Keratinocyte (primary cell): ENCODE data around the gene PRM1. TPM values are rescaled to one million over a fixed set of nuclear protein-coding genes. Genes with fewer than 3 reads are reported as not detected.

Source experiments
- DNase-seq: peaks from one replicate; pipeline ENCODE4 v3.0.0-alpha.2; 2011; ENCODE audit warnings: low read depth, missing footprints, low spot score
- FAIRE-seq: peaks from 2 replicates; lab custom pipeline; 2011; peaks lifted over from hg19 to GRCh38; lab: Jason Lieb, UNC
- H2AFZ ChIP-seq: 2 replicates; pipeline ENCODE4 v1.6.0; 2012; ENCODE audit warnings: low read length, control low read depth, inconsistent platforms; ENCODE audit not compliant: control insufficient read depth
- H3K27ac ChIP-seq: 2 replicates; pipeline ENCODE4 v1.5.1; 2011; ENCODE audit warnings: low read length; ENCODE audit not compliant: control insufficient read depth, insufficient read depth
- H3K27me3 ChIP-seq: 3 replicates; pipeline ENCODE4 v1.6.0; 2011; ENCODE audit warnings: low read length; ENCODE audit not compliant: control insufficient read depth, insufficient read depth; ENCODE audit errors: extremely low read depth
- H3K36me3 ChIP-seq, 2 experiments: 2 replicates in 1 of 2; 3 replicates in 1 of 2; pipeline ENCODE4 v1.5.1; 2011; ENCODE audit warnings: low read length in 2 of 2, mild to moderate bottlenecking in 1 of 2; ENCODE audit not compliant: control insufficient read depth in 2 of 2, insufficient read depth in 2 of 2; ENCODE audit errors: extremely low read depth in 1 of 2
- H3K4me1 ChIP-seq: 3 replicates; pipeline ENCODE4 v1.5.1; 2011; ENCODE audit warnings: low read length; ENCODE audit not compliant: control insufficient read depth, insufficient read depth; ENCODE audit errors: extremely low read depth
- H3K4me2 ChIP-seq: 3 replicates; pipeline ENCODE4 v1.6.0; 2011; ENCODE audit warnings: low read depth, low read length; ENCODE audit not compliant: control insufficient read depth, insufficient read depth; ENCODE audit errors: extremely low read depth
- H3K4me3 ChIP-seq, 3 experiments: fragments of 200-600 bp in 1 of 3; sonication (generic) in 1 of 3; 2 replicates in 2 of 3; 3 replicates in 1 of 3; pipeline ENCODE4 v1.5.1; 2011 to 2016; ENCODE audit warnings: low read length in 3 of 3, mild to moderate bottlenecking in 3 of 3, control low read depth in 2 of 3, inconsistent platforms in 1 of 3, low read depth in 1 of 3, mixed read lengths in 1 of 3, mixed run types in 1 of 3, moderate library complexity in 1 of 3; ENCODE audit not compliant: control insufficient read depth in 2 of 3, insufficient read depth in 2 of 3; ENCODE audit errors: extremely low read depth in 1 of 3
- H3K79me2 ChIP-seq: 2 replicates; pipeline ENCODE4 v1.6.0; 2012; ENCODE audit warnings: low read length; ENCODE audit not compliant: control insufficient read depth, insufficient read depth
- H3K9ac ChIP-seq: 3 replicates; pipeline ENCODE4 v1.6.0; 2011; ENCODE audit warnings: low read length; ENCODE audit not compliant: control insufficient read depth, insufficient read depth; ENCODE audit errors: extremely low read depth
- H3K9me1 ChIP-seq: 3 replicates; pipeline ENCODE4 v1.6.0; 2011; ENCODE audit warnings: low read length; ENCODE audit not compliant: control insufficient read depth, insufficient read depth; ENCODE audit errors: extremely low read depth
- H3K9me3 ChIP-seq: 2 replicates; pipeline ENCODE4 v1.5.1; 2012; ENCODE audit warnings: low read depth, low read length; ENCODE audit not compliant: control insufficient read depth
- H4K20me1 ChIP-seq: 3 replicates; pipeline ENCODE4 v1.6.0; 2011; ENCODE audit warnings: low read length; ENCODE audit not compliant: control insufficient read depth, insufficient read depth; ENCODE audit errors: extremely low read depth
- EZH2 ChIP-seq: IDR thresholded peaks from one replicate; pipeline ENCODE4 v1.6.1; 2012; ENCODE audit warnings: inconsistent platforms, mild to moderate bottlenecking, low read length, moderate library complexity
- dilution Hi-C: fragments of 300-500 bp; cut with MboI; formaldehyde crosslinking; loops from one replicate; pipeline ENCODE4 v1.7.0; 2020; ENCODE audit warnings: low sequenced_read_pairs; ENCODE audit not compliant: extremely low pct_ligation_motif_present
- polyA plus RNA-seq, 5 experiments: library from polyadenylated mRNA; depleted of rRNA in 3 of 5; stranded (reverse) in 3 of 5; stranded (forward) in 1 of 5; unstranded in 1 of 5; fragments of >200 nt; gene quantifications; 1 replicate in 1 of 5; 2 replicates in 3 of 5; 3 replicates in 1 of 5; pipeline versions ENCODE4 v1.2.1 to v1.2.3, GENCODE V29; 2011 to 2012; ENCODE audit warnings: missing spikeins in 2 of 5, low read depth in 1 of 5, low replicate concordance in 1 of 5
- TF ChIP-seq, protein P1 (sequence below), 3 experiments: IDR thresholded peaks in 1 of 3; conservative IDR thresholded peaks in 1 of 3; optimal IDR thresholded peaks in 1 of 3; 2 replicates in 2 of 3; 3 replicates in 1 of 3; pipeline versions ENCODE3 to v1.5.1; 2011; ENCODE audit warnings: low read length in 3 of 3, mild to moderate bottlenecking in 3 of 3, moderate library complexity in 2 of 3, control low read depth in 1 of 3, inconsistent platforms in 1 of 3; ENCODE audit not compliant: insufficient read depth in 2 of 3; ENCODE audit errors: extremely low read depth in 1 of 3

Gene PRM1
- polyA plus RNA-seq, 1 donor (not counting 4 experiments of a cell fraction or from before 2014, with no cell fraction given): not detected

DNA sequence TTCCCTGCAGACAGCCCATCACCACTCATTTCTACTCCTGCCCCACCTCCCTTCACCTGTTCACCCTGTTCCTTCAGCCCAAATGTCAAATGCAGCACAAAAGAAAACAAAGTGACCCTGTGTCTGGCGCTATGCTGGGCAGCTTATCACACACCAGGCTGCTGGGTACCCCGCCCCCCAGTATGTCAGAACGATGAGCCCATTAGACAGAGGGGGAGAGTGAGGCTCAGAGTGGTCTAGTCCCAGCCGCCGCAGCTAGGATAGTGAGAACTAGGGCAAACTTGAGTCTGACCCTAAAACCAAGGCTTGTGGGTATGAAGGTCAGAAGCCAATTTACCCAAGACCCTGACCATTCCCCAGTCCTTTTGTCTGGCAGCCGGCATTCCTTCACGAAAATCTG is 16.0 kb downstream of the PRM1 start:
- Histone ChIP-seq H3K9me1 (no peaks in the 10 kb centered on the region), H3K9me3 (no peaks in the 10 kb centered on the region), H3K9ac (no peak overlapping the region), H3K79me2 (no peaks in the 10 kb centered on the region), H3K36me3 (no peaks in the 10 kb centered on the region), H3K27ac (no peak overlapping the region), H2AFZ (no peak overlapping the region), H3K4me1 (no peaks in the 10 kb centered on the region), H3K4me3 (no peak overlapping the region), H3K27me3 (peaks cover 2% of the 10 kb centered on the region), H4K20me1 (no peaks in the 10 kb centered on the region), H3K4me2 (no peak overlapping the region)
- dilution Hi-C loops: no loop called here
- DNase-seq (no peak), FAIRE-seq (no peak)
- TF ChIP-seq, protein P1, sequence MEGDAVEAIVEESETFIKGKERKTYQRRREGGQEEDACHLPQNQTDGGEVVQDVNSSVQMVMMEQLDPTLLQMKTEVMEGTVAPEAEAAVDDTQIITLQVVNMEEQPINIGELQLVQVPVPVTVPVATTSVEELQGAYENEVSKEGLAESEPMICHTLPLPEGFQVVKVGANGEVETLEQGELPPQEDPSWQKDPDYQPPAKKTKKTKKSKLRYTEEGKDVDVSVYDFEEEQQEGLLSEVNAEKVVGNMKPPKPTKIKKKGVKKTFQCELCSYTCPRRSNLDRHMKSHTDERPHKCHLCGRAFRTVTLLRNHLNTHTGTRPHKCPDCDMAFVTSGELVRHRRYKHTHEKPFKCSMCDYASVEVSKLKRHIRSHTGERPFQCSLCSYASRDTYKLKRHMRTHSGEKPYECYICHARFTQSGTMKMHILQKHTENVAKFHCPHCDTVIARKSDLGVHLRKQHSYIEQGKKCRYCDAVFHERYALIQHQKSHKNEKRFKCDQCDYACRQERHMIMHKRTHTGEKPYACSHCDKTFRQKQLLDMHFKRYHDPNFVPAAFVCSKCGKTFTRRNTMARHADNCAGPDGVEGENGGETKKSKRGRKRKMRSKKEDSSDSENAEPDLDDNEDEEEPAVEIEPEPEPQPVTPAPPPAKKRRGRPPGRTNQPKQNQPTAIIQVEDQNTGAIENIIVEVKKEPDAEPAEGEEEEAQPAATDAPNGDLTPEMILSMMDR (optimal IDR thresholded peaks at IDR 0.05 in 1 of 3, IDR thresholded peaks at IDR 0.05 in 1 of 3, conservative IDR thresholded peaks at IDR 0.05 in 1 of 3; ENCODE audit: extremely low read depth in 1 of 3, insufficient read depth in 2 of 3, low read length in 3 of 3): no peak
- TF ChIP-seq EZH2: no peak

GRCh38 chr16:11264155-11264832 is 16.8 kb downstream of the PRM1 start:
- FAIRE-seq: no peak
- H3K79me2 ChIP-seq: no peaks in the 10 kb centered on the region
- no peaks in the 10 kb centered on the region for H3K36me3 ChIP-seq
- no peaks in the 10 kb centered on the region for H3K9me1 ChIP-seq
- no peaks in the 10 kb centered on the region for H3K4me1 ChIP-seq
- no peak for TF ChIP-seq EZH2
- TF ChIP-seq, protein P1 (optimal IDR thresholded peaks at IDR 0.05 in 1 of 3, IDR thresholded peaks at IDR 0.05 in 1 of 3, conservative IDR thresholded peaks at IDR 0.05 in 1 of 3; ENCODE audit: extremely low read depth in 1 of 3, insufficient read depth in 2 of 3, low read length in 3 of 3): no peak
- H2AFZ ChIP-seq: no peak overlapping the region
- DNase-seq: no peak
- H3K27me3 ChIP-seq: peaks cover 5% of the 10 kb centered on the region
- no peaks in the 10 kb centered on the region for H4K20me1 ChIP-seq
- no peak overlapping the region for H3K9ac ChIP-seq
- H3K4me2 ChIP-seq: no peak overlapping the region
- H3K9me3 ChIP-seq: no peaks in the 10 kb centered on the region
- no peak overlapping the region for H3K27ac ChIP-seq
- H3K4me3 ChIP-seq: no peak overlapping the region
- dilution Hi-C loops: no loop called here
